SJCRH30 (cell line): ENCODE data around the gene ZNF775. TPM values are rescaled to one million over a fixed set of nuclear protein-coding genes. Genes with fewer than 3 reads are reported as not detected.

Experiments used
- DNase-seq, 2 experiments: peaks; one replicate each; pipeline ENCODE4 v3.0.0-alpha.2; 2015 to 2020
- H3K27ac ChIP-seq: fragments of 250-450 bp; sonication (Bioruptor Pico); 2 replicates; pipeline ENCODE4 v1.5.1; 2020; ENCODE audit warnings: mild to moderate bottlenecking, moderate library complexity
- H3K27me3 ChIP-seq: fragments of 250-450 bp; sonication (Bioruptor Pico); 2 replicates; pipeline ENCODE4 v1.5.1; 2020; ENCODE audit warnings: mild to moderate bottlenecking, moderate library complexity
- H3K36me3 ChIP-seq: fragments of 250-450 bp; sonication (Bioruptor Pico); 2 replicates; pipeline ENCODE4 v1.5.1; 2020; ENCODE audit warnings: mild to moderate bottlenecking, moderate library complexity
- H3K4me1 ChIP-seq: fragments of 250-450 bp; sonication (Bioruptor Pico); 2 replicates; pipeline ENCODE4 v1.5.1; 2020; ENCODE audit warnings: mild to moderate bottlenecking, moderate library complexity
- H3K4me3 ChIP-seq: fragments of 250-450 bp; sonication (Bioruptor Pico); 2 replicates; pipeline ENCODE4 v1.5.1; 2020; ENCODE audit warnings: mild to moderate bottlenecking, moderate library complexity
- H3K9me3 ChIP-seq: fragments of 250-450 bp; sonication (Bioruptor Pico); replicated peaks from 2 replicates; pipeline ENCODE4 v1.5.1; 2020; ENCODE audit warnings: mild to moderate bottlenecking, moderate library complexity
- total RNA-seq: library from RNA; depleted of rRNA; stranded (reverse); fragments of >200 nt; shearing (Covaris generic); gene quantifications from 2 replicates; pipeline ENCODE4 v1.2.3, GENCODE V29; 2014

Gene ZNF775
- total RNA-seq, 1 experiment from 2014 or later, result 9.5 TPM

- Histone ChIP-seq H3K27me3 (no peaks in the 10 kb centered on the region), H3K9me3 (no peaks in the 10 kb centered on the region), H3K36me3 (no peaks in the 10 kb centered on the region; the same call in 1 of the 2 replicates), H3K4me1 (peaks cover 13% of the 10 kb centered on the region), H3K4me3 (no peak overlapping the region), H3K27ac (no peak overlapping the region)
- DNase-seq, result no peak
Measured at GRCh38 chr7:150390205-150390604, 11.1 kb downstream of the ZNF775 start.

- no peaks in the 10 kb centered on the region for H3K27me3 ChIP-seq
- no peak overlapping the region for H3K27ac ChIP-seq
- no peak overlapping the region for H3K4me3 ChIP-seq
- DNase-seq, result no peak
- no peaks in the 10 kb centered on the region for H3K9me3 ChIP-seq
- peaks cover 10% of the 10 kb centered on the region for H3K4me1 ChIP-seq
- H3K36me3 ChIP-seq, result peaks cover 4% of the 10 kb centered on the region
Measured at GRCh38 chr7:150393325-150393724, 14.2 kb downstream of the ZNF775 start.

DNA sequence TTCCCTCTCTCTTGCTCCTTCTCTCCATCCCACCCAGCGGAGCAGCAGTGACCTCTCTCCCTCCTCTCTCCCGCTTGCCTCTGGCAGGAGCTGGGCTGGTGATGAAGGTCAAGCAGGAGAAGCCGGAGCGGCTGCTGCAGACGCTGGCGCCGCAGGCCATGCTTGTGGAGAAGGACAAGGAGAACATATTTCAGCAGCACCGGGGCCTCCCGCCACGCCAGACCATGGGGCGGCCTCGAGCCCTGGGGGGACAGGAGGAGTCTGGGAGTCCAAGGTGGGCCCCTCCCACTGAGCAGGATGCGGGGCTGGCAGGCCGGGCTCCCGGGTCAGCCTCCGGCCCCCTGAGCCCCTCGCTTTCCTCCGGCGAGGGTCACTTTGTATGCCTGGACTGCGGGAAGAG, 17.3 kb downstream of the ZNF775 start:
- no peak overlapping the region for H3K27ac ChIP-seq
- H3K36me3 ChIP-seq, result peaks cover 4% of the 10 kb centered on the region
- no peaks in the 10 kb centered on the region for H3K9me3 ChIP-seq
- no peak overlapping the region for H3K4me3 ChIP-seq
- H3K27me3 ChIP-seq, result no peaks in the 10 kb centered on the region
- H3K4me1 ChIP-seq, result peaks cover 3% of the 10 kb centered on the region; the same call in 1 of the 2 replicates
- DNase-seq, result no peak

GRCh38 chr7:150396851-150397260, 17.7 kb downstream of the ZNF775 start:
- Histone ChIP-seq H3K27me3 (no peaks in the 10 kb centered on the region), H3K27ac (no peak overlapping the region), H3K4me1 (peaks cover 3% of the 10 kb centered on the region; the same call in 1 of the 2 replicates), H3K36me3 (peaks cover 4% of the 10 kb centered on the region), H3K4me3 (no peak overlapping the region), H3K9me3 (no peaks in the 10 kb centered on the region)
- no peak for DNase-seq

DNA sequence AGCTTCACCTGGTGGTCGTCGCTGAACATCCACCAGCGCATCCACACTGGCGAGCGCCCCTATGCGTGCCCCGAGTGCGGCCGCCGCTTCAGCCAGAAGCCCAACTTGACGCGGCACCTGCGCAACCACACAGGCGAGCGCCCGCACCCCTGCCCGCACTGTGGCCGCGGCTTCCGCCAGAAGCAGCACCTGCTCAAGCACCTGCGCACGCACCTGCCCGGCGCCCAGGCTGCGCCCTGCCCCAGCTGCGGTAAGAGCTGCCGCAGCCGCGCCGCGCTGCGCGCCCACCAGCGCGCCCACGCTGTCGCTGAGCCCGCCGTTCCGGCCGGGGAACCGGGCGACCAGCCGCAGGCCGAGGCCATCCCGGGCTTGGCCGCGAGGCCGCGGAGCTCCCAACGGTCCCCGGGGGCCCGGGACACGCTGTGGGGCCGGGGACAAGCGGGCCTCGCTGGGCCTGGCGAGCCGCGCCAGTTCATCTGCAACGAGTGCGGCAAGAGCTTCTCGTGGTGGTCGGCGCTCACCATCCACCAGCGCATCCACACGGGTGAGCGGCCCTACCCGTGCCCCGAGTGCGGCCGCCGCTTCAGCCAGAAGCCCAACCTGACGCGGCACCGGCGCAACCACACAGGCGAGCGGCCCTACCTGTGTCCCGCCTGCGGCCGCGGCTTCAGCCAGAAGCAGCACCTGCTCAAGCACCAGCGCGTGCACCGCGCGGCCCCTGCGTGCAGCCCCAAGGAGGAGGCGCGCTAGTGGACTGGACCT, 18.4 kb downstream of the ZNF775 start:
- peaks cover 3% of the 10 kb centered on the region; the same call in 1 of the 2 replicates for H3K4me1 ChIP-seq
- H3K27me3 ChIP-seq, result no peaks in the 10 kb centered on the region
- H3K36me3 ChIP-seq, result peaks cover 4% of the 10 kb centered on the region
- no peaks in the 10 kb centered on the region for H3K9me3 ChIP-seq
- no peak overlapping the region for H3K4me3 ChIP-seq
- no peak for DNase-seq
- no peak overlapping the region for H3K27ac ChIP-seq

- H3K4me3 ChIP-seq, result no peak overlapping the region
- no peak for DNase-seq
Measured at GRCh38 chr7:150398108-150398964, 19.2 kb downstream of the ZNF775 start.

GRCh38 chr7:150398965-150399320, 19.8 kb downstream of the ZNF775 start:
- no peaks in the 10 kb centered on the region for H3K9me3 ChIP-seq
- no peaks in the 10 kb centered on the region for H3K27me3 ChIP-seq
- peaks cover 3% of the 10 kb centered on the region; the same call in 1 of the 2 replicates for H3K4me1 ChIP-seq
- DNase-seq, result no peak
- no peak overlapping the region for H3K4me3 ChIP-seq
- H3K36me3 ChIP-seq, result peaks cover 4% of the 10 kb centered on the region
- no peak overlapping the region for H3K27ac ChIP-seq

More at GRCh38 chr7:150398108-150398964, 19.2 kb downstream of the ZNF775 start:
- H3K4me1 ChIP-seq, result peaks cover 3% of the 10 kb centered on the region; the same call in 1 of the 2 replicates
- H3K9me3 ChIP-seq, result no peaks in the 10 kb centered on the region
- peaks cover 4% of the 10 kb centered on the region for H3K36me3 ChIP-seq
- no peaks in the 10 kb centered on the region for H3K27me3 ChIP-seq
- no peak overlapping the region for H3K27ac ChIP-seq

DNA sequence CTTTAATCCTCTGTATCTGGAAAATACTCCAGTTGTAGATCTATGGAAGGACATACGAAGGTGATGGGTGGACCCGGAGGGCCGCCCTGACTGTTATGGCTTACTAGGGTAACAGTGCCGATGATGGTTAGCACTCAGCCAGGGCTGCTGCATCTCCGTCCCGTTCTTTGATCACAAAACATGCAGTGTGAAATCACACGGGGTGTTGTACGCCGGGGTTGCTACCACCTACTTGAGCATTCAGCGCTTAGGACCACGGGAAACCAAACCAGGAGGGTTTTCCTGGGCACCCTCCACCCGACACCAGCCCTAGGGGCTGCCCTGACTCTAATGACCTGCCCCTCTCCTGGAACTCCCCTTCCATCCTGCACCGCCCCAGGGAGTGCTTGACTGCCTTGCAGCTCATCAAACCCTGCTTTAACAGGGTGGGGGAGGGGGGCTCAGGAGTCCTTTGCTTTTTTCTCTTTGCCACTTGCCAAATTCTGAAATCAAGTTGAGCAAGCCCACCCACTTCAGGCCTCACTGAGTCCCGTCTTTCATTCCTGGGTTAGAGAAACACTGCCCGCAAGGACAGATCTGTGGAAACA, 20.4 kb downstream of the ZNF775 start:
- DNase-seq, result no peak
- H3K36me3 ChIP-seq, result peaks cover 4% of the 10 kb centered on the region
- no peaks in the 10 kb centered on the region for H3K27me3 ChIP-seq
- H3K4me1 ChIP-seq, result peaks cover 3% of the 10 kb centered on the region; the same call in 1 of the 2 replicates
- H3K27ac ChIP-seq, result no peak overlapping the region
- H3K4me3 ChIP-seq, result no peak overlapping the region
- no peaks in the 10 kb centered on the region for H3K9me3 ChIP-seq

DNA sequence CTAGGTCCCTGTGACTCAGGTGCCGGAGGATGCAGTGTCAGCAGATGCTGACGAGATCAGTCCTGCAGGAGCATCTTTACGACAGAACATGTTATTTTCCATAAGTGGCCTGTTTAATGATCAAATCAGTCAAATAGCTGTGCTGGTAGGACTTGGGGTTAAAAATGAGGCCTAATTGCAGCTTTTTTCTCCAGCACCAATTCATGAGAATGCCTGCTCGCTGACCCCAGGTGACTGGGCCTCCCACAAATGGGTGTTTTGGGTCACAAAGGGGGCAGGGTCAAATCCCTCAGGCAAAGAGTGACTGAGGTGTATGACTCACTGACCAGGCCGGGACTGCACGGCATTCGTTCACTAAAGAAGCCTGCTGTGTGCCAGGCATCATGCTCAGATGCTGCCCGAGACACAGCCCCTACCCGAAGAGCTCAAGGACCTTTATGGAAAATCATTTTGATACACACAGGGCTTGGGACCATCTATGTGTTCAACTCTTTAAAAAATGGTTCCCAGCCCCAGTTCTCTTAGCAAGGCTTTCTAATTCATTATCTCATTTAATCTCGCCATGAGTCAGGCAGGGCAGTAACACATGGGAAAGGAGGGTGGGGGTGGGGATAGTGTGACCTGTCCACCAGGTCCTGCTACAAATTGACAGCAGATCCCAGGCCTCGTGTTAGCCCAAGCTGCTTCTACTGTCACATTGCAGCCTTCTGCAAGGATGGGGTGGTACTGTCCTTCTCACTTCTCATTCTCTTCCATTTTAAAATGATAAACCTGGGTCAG, 21.1 kb downstream of the ZNF775 start:
- H3K9me3 ChIP-seq, result no peaks in the 10 kb centered on the region
- H3K27me3 ChIP-seq, result no peaks in the 10 kb centered on the region
- DNase-seq, result no peak
- no peak overlapping the region for H3K4me3 ChIP-seq
- H3K27ac ChIP-seq, result no peak overlapping the region
- peaks cover 4% of the 10 kb centered on the region; the same call in 1 of the 2 replicates for H3K36me3 ChIP-seq
- peaks cover 3% of the 10 kb centered on the region; the same call in 1 of the 2 replicates for H3K4me1 ChIP-seq

GRCh38 chr7:150400788-150401423, 21.8 kb downstream of the ZNF775 start:
- H3K4me3 ChIP-seq, result no peak overlapping the region
- no peak overlapping the region for H3K27ac ChIP-seq

GRCh38 chr7:150401424-150401790, 22.3 kb downstream of the ZNF775 start:
- DNase-seq, result no peak
- H3K4me3 ChIP-seq, result no peak overlapping the region
- H3K4me1 ChIP-seq, result peaks cover 3% of the 10 kb centered on the region; the same call in 1 of the 2 replicates
- no peak overlapping the region for H3K27ac ChIP-seq
- peaks cover 4% of the 10 kb centered on the region; the same call in 1 of the 2 replicates for H3K36me3 ChIP-seq
- no peaks in the 10 kb centered on the region for H3K27me3 ChIP-seq
- no peaks in the 10 kb centered on the region for H3K9me3 ChIP-seq

More at GRCh38 chr7:150400788-150401423, 21.8 kb downstream of the ZNF775 start:
- H3K9me3 ChIP-seq, result no peaks in the 10 kb centered on the region
- peaks cover 3% of the 10 kb centered on the region; the same call in 1 of the 2 replicates for H3K4me1 ChIP-seq
- DNase-seq, result no peak
- no peaks in the 10 kb centered on the region for H3K27me3 ChIP-seq
- H3K36me3 ChIP-seq, result peaks cover 4% of the 10 kb centered on the region; the same call in 1 of the 2 replicates

- Histone ChIP-seq H3K27me3 (no peaks in the 10 kb centered on the region), H3K9me3 (no peaks in the 10 kb centered on the region), H3K36me3 (no peaks in the 10 kb centered on the region; the same call in 1 of the 2 replicates), H3K27ac (no peak overlapping the region), H3K4me1 (peaks cover 3% of the 10 kb centered on the region; the same call in 1 of the 2 replicates), H3K4me3 (no peak overlapping the region)
- no peak for DNase-seq
Measured at GRCh38 chr7:150401861-150402631, 22.9 kb downstream of the ZNF775 start.

DNA sequence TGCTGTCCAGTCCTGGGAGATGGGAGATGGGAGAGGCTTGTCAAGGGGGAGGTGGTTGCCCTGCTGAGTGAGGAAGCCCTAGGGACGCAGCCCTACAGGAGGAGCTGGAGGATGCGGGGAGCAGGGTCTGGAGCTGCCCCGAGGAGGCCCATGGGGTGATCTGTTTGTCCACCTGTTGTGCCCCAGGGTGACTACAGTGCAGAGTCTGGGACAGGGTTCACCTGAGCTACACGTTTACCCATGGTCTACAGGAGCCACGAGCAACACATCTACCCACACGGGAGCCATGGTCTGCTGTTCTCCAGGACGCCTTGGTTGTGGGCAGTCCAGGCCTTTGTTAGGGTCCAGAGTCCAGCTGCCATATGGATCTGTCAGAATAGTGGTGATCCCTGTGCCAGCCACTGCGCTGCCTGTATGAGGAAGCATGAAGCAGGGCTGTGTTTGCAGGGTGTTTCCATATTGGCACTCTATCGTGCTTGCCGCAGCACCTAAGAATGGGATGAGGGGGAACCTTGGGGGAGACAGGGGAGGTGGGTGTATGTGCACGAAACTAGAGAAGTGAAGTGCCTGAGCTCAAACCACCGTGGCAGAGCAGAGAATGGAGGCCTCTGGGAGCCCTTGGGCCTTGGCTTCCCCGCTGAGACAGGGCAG, 23.7 kb downstream of the ZNF775 start:
- DNase-seq, result no peak
- Histone ChIP-seq H3K4me3 (no peak overlapping the region), H3K36me3 (no peaks in the 10 kb centered on the region; the same call in 1 of the 2 replicates), H3K4me1 (peaks cover 3% of the 10 kb centered on the region; the same call in 1 of the 2 replicates), H3K9me3 (no peaks in the 10 kb centered on the region), H3K27ac (no peak overlapping the region), H3K27me3 (no peaks in the 10 kb centered on the region)
